A204.1 (cell line): ENCODE results near the gene FBXW11.

ENCODE experiments used
- FAIRE-seq: peaks from 2 replicates; lab custom pipeline; 2012; peaks lifted over from hg19 to GRCh38; lab: Jason Lieb, UNC

The FBXW11 gene

GRCh38 chr5:171865471-171865870 lies 141.0 kb downstream of the FBXW11 start:
- no peak for FAIRE-seq

GRCh38 chr5:171863935-171864334 lies 142.5 kb downstream of the FBXW11 start:
- no peak for FAIRE-seq

GRCh38 chr5:171862624-171863023 lies 143.8 kb downstream of the FBXW11 start:
- FAIRE-seq = no peak

- FAIRE-seq = no peak
These were observed 145.1 kb downstream of the FBXW11 start for GRCh38 chr5:171861381-171861780.

GRCh38 chr5:171858303-171858702 lies 148.1 kb downstream of the FBXW11 start:
- FAIRE-seq = no peak

GRCh38 chr5:171857489-171857876 lies 149.0 kb downstream of the FBXW11 start:
- no peak for FAIRE-seq

- FAIRE-seq = no peak
These were observed 150.4 kb downstream of the FBXW11 start for GRCh38 chr5:171855798-171856763.

- FAIRE-seq = no peak
These were observed 151.2 kb downstream of the FBXW11 start for GRCh38 chr5:171855265-171855664.

GRCh38 chr5:171852255-171852681 lies 154.2 kb downstream of the FBXW11 start:
- no peak for FAIRE-seq

- FAIRE-seq = no peak
These were observed 155.2 kb downstream of the FBXW11 start for GRCh38 chr5:171851251-171851650.

- FAIRE-seq = no peak
These were observed 156.0 kb downstream of the FBXW11 start for GRCh38 chr5:171850324-171850947.

GRCh38 chr5:171849585-171850323 lies 156.7 kb downstream of the FBXW11 start:
- FAIRE-seq = no peak

- no peak for FAIRE-seq
These were observed 157.4 kb downstream of the FBXW11 start for GRCh38 chr5:171848911-171849520.

- no peak for FAIRE-seq
These were observed 158.0 kb downstream of the FBXW11 start for GRCh38 chr5:171848486-171848885.

GRCh38 chr5:171848006-171848405 lies 158.4 kb downstream of the FBXW11 start:
- no peak for FAIRE-seq

GRCh38 chr5:171847026-171847425 lies 159.4 kb downstream of the FBXW11 start:
- FAIRE-seq = no peak

- FAIRE-seq = no peak
These were observed 160.1 kb downstream of the FBXW11 start for GRCh38 chr5:171846323-171846722.

- no peak for FAIRE-seq
These were observed 160.6 kb downstream of the FBXW11 start for GRCh38 chr5:171845857-171846256.

GRCh38 chr5:171845040-171845630 lies 161.3 kb downstream of the FBXW11 start:
- FAIRE-seq = no peak

- no peak for FAIRE-seq
These were observed 163.6 kb downstream of the FBXW11 start for GRCh38 chr5:171842777-171843328.

GRCh38 chr5:171841984-171842776 lies 164.3 kb downstream of the FBXW11 start:
- FAIRE-seq = no peak
